SK-N-SH (cell line): ENCODE data around the gene CFAP107. TPM values are rescaled to one million over a fixed set of nuclear protein-coding genes. Genes with fewer than 3 reads are reported as not detected.

Experiments
- CTCF ChIA-PET: fragments of 300-600, 350-600 bp; formaldehyde crosslinking; extraction: SDS; loops from one replicate; lab custom pipeline; 2021; lab: Yijun Ruan, JAX
- POLR2A ChIA-PET: fragments of 350-600 bp; sonication (Branson Sonifier 250); formaldehyde crosslinking; extraction: SDS; loops from one replicate; lab custom pipeline; 2020; ENCODE audit warnings: antibody characterized with exemption, inconsistent platforms; lab: Yijun Ruan, JAX
- DNase-seq: peaks from one replicate; pipeline ENCODE4 v3.0.0; 2012
- H2AFZ ChIP-seq: fragments of 200-600 bp; sonication (generic); 2 replicates; pipeline ENCODE4 v1.8.1; 2016; ENCODE audit warnings: antibody characterized with exemption, mild to moderate bottlenecking, low read depth
- H3F3A ChIP-seq: fragments of 200-600 bp; sonication (generic); replicated peaks from 2 replicates; pipeline ENCODE3; 2016; ENCODE audit warnings: antibody characterized with exemption, mild to moderate bottlenecking; ENCODE audit not compliant: insufficient read depth
- H3K27ac ChIP-seq, 2 experiments: fragments of 200-500 bp in 1 of 2; fragments of 200-600 bp in 1 of 2; sonication (Bioruptor generic) in 1 of 2; sonication (generic), shearing (Covaris generic) in 1 of 2; 2 replicates each; pipeline versions ENCODE4 v1.5.1 to v1.6.1; 2014 to 2016; ENCODE audit warnings: low read depth in 2 of 2, inconsistent platforms in 1 of 2, low read length in 1 of 2, mild to moderate bottlenecking in 1 of 2, mixed read lengths in 1 of 2
- H3K27me3 ChIP-seq: fragments of 200-600 bp; sonication (generic), shearing (Covaris generic); 2 replicates; pipeline ENCODE4 v1.6.1; 2016; ENCODE audit warnings: mixed run types; ENCODE audit not compliant: insufficient read depth
- H3K36me3 ChIP-seq, 2 experiments: fragments of 200-500 bp in 1 of 2; fragments of 200-600 bp in 1 of 2; sonication (Bioruptor generic) in 1 of 2; sonication (generic) in 1 of 2; replicated peaks in 1 of 2; 2 replicates each; pipeline versions ENCODE3 to v1.5.1; 2014 to 2016; ENCODE audit warnings: low read length in 1 of 2, mild to moderate bottlenecking in 1 of 2; ENCODE audit not compliant: insufficient read depth in 2 of 2, control insufficient read depth in 1 of 2
- H3K4me1 ChIP-seq, 2 experiments: fragments of 200-500 bp in 1 of 2; fragments of 200-600 bp in 1 of 2; sonication (Bioruptor generic) in 1 of 2; sonication (generic), shearing (Covaris generic) in 1 of 2; 2 replicates each; pipeline versions ENCODE4 v1.5.1 to v1.6.1; 2014 to 2016; ENCODE audit warnings: low read depth in 1 of 2, low read length in 1 of 2, mixed run types in 1 of 2; ENCODE audit not compliant: insufficient read depth in 2 of 2, control insufficient read depth in 1 of 2
- H3K4me2 ChIP-seq: fragments of 200-600 bp; sonication (generic), shearing (Covaris generic); 2 replicates; pipeline ENCODE4 v1.6.1; 2017; ENCODE audit warnings: mixed run types
- H3K4me3 ChIP-seq, 2 experiments: fragments of 200-500 bp in 1 of 2; fragments of 200-600 bp in 1 of 2; sonication (Bioruptor generic) in 1 of 2; sonication (generic), shearing (Covaris generic) in 1 of 2; 2 replicates each; pipeline versions ENCODE4 v1.5.1 to v1.8.1; 2014 to 2016; ENCODE audit warnings: low read depth in 2 of 2, inconsistent platforms in 1 of 2, low read length in 1 of 2, mild to moderate bottlenecking in 1 of 2, mixed read lengths in 1 of 2, moderate library complexity in 1 of 2
- H3K79me2 ChIP-seq: fragments of 200-600 bp; sonication (generic); 2 replicates; pipeline ENCODE4 v1.8.1; 2017; ENCODE audit warnings: mild to moderate bottlenecking; ENCODE audit not compliant: insufficient read depth
- H3K9ac ChIP-seq: fragments of 200-600 bp; sonication (generic); 2 replicates; pipeline ENCODE4 v1.6.1; 2017; ENCODE audit warnings: mixed run types
- H3K9me2 ChIP-seq: fragments of 200-600 bp; sonication (generic); 2 replicates; pipeline ENCODE4 v1.6.1; 2017; ENCODE audit warnings: mixed run types
- H3K9me3 ChIP-seq: fragments of 200-600 bp; sonication (generic); 2 replicates; pipeline ENCODE4 v1.6.1; 2017; ENCODE audit warnings: mixed run types, mild to moderate bottlenecking, moderate library complexity
- H4K20me1 ChIP-seq: fragments of 200-600 bp; sonication (generic); 2 replicates; pipeline ENCODE4 v1.6.1; 2017; ENCODE audit warnings: mild to moderate bottlenecking, mixed run types; ENCODE audit not compliant: insufficient read depth
- FOSL2 ChIP-seq: IDR thresholded peaks from 2 replicates; pipeline ENCODE4 v1.4.0; 2012; ENCODE audit warnings: low read depth, mild to moderate bottlenecking, moderate library complexity, borderline replicate concordance
- FOXJ3 ChIP-seq: sonication (generic); formaldehyde crosslinking; IDR thresholded peaks from 2 replicates; pipeline ENCODE4 v1.5.1; 2020; ENCODE audit warnings: mild to moderate bottlenecking, missing genetic modification reagents
- FOXM1 ChIP-seq: IDR thresholded peaks from 2 replicates; pipeline ENCODE4 v1.4.0; 2012; ENCODE audit warnings: low read depth, mild to moderate bottlenecking
- GATA2 ChIP-seq: sonication (generic); formaldehyde crosslinking; IDR thresholded peaks from 2 replicates; pipeline ENCODE4 v1.5.0; 2020; ENCODE audit warnings: mild to moderate bottlenecking, missing genetic modification reagents
- IRF3 ChIP-seq: fragments of 150-350 bp; IDR thresholded peaks from 2 replicates; pipeline ENCODE4 v1.6.1; 2016; ENCODE audit warnings: mild to moderate bottlenecking, low read depth, low read length
- MEF2A ChIP-seq: IDR thresholded peaks from 2 replicates; pipeline ENCODE4 v1.4.0; 2012; ENCODE audit warnings: low read depth, borderline replicate concordance
- MXI1 ChIP-seq: IDR thresholded peaks from 2 replicates; pipeline ENCODE4 v1.6.1; 2012; ENCODE audit warnings: mild to moderate bottlenecking, low read depth, low read length, improper control_type of control experiment
- NFIC ChIP-seq: IDR thresholded peaks from 2 replicates; pipeline ENCODE4 v1.4.0; 2012; ENCODE audit warnings: borderline replicate concordance
- NRF1 ChIP-seq: IDR thresholded peaks from 2 replicates; pipeline ENCODE4 v1.6.1; 2012; ENCODE audit warnings: low read depth, mild to moderate bottlenecking, low read length
- PBX3 ChIP-seq: IDR thresholded peaks from 2 replicates; pipeline ENCODE4; 2012
- POLR2AphosphoS5 ChIP-seq: IDR thresholded peaks from 2 replicates; pipeline ENCODE4 v1.6.1; 2012; ENCODE audit warnings: low read depth, low read length
- RAD21 ChIP-seq: IDR thresholded peaks from 2 replicates; pipeline ENCODE4 v1.6.1; 2012; ENCODE audit warnings: mild to moderate bottlenecking, low read length
- RCOR1 ChIP-seq: fragments of 150-350 bp; IDR thresholded peaks from 2 replicates; pipeline ENCODE4 v1.6.1; 2017; ENCODE audit warnings: antibody characterized with exemption, low read length
- REST ChIP-seq: IDR thresholded peaks from 2 replicates; pipeline ENCODE4 v1.6.1; 2012; ENCODE audit warnings: mild to moderate bottlenecking, low read depth, low read length, moderate library complexity
- RXRA ChIP-seq: IDR thresholded peaks from 2 replicates; pipeline ENCODE4 v1.4.0; 2012; ENCODE audit warnings: low read depth, mild to moderate bottlenecking, borderline replicate concordance
- SIN3A ChIP-seq: IDR thresholded peaks from 2 replicates; pipeline ENCODE4 v1.6.1; 2012; ENCODE audit warnings: low read depth, mild to moderate bottlenecking, low read length, moderate library complexity, borderline replicate concordance
- SMC3 ChIP-seq: IDR thresholded peaks from 2 replicates; pipeline ENCODE4 v1.6.1; 2012; ENCODE audit warnings: low read depth, low read length, improper control_type of control experiment
- USF1 ChIP-seq: IDR thresholded peaks from 2 replicates; pipeline ENCODE4 v1.4.0; 2012; ENCODE audit warnings: low read depth, borderline replicate concordance
- USF2 ChIP-seq: fragments of 150-350 bp; IDR thresholded peaks from 2 replicates; pipeline ENCODE4 v1.6.1; 2017; ENCODE audit warnings: antibody characterized with exemption, low read length, low read depth, borderline replicate concordance
- YY1 ChIP-seq: IDR thresholded peaks from 2 replicates; pipeline ENCODE4 v1.4.0; 2012; ENCODE audit warnings: low read depth, mild to moderate bottlenecking
- WGBS: methylation state at CpG from one replicate; pipeline ENCODE4 v1.1.6; 2017; ENCODE audit warnings: low lambda C conversion rate; 5-methylcytosine and 5-hydroxymethylcytosine counted together
- polyA plus RNA-seq, 3 experiments: library from polyadenylated mRNA; depleted of rRNA; stranded (reverse); fragments of >200 nt; gene quantifications; 2 replicates each; pipeline ENCODE4 v1.2.3, GENCODE V29; 2012

Gene CFAP107
- polyA plus RNA-seq, 1 of the 3 experiments (the other 2 are of a cell fraction): not detected

GRCh38 chr1:12776801-12777557 lies 31.0 kb downstream of the CFAP107 start:
- no peaks in the 10 kb centered on the region for H3F3A ChIP-seq
- no peak overlapping the region for H3K4me3 ChIP-seq
- no peaks in the 10 kb centered on the region for H3K36me3 ChIP-seq
- H3K9me2 ChIP-seq: no peaks in the 10 kb centered on the region
- DNase-seq: no peak
- H3K27me3 ChIP-seq: peaks cover 7% of the 10 kb centered on the region; the same call in 1 of the 2 replicates
- H3K9me3 ChIP-seq: no peaks in the 10 kb centered on the region
- CTCF ChIA-PET: interaction anchor here (0.5 to 0.8 kb wide), 2 partner anchors 118 to 119 kb away, joined by 3 read pairs; no protein-coding TSS in a partner anchor
- POLR2A ChIA-PET: no interaction called here
- H3K4me2 ChIP-seq: no peak overlapping the region
- H3K4me1 ChIP-seq: no peaks in the 10 kb centered on the region
- H3K9ac ChIP-seq: no peak overlapping the region
- no peak for TF ChIP-seq RCOR1
- TF ChIP-seq MXI1: no peak
- TF ChIP-seq SIN3A: no peak
- no peak for TF ChIP-seq MEF2A
- TF ChIP-seq NRF1: no peak
- no peak for TF ChIP-seq SMC3
- TF ChIP-seq USF2: no peak
- H4K20me1 ChIP-seq: no peaks in the 10 kb centered on the region
- H3K27ac ChIP-seq: no peak overlapping the region
- WGBS: 11% methylated on average over 8 of the region's 15 CpGs
- H2AFZ ChIP-seq: no peak overlapping the region
- no peaks in the 10 kb centered on the region for H3K79me2 ChIP-seq

- H3K27ac ChIP-seq: no peak overlapping the region
- TF ChIP-seq REST (no peak), RAD21 (no peak), FOXM1 (no peak), GATA2 (CRISPR knock-in tag) (no peak), NFIC (no peak), SIN3A (no peak), FOSL2 (no peak), PBX3 (no peak), IRF3 (no peak), USF1 (no peak), POLR2AphosphoS5 (no peak), FOXJ3 (no peak), YY1 (no peak), NRF1 (no peak), RXRA (no peak)
- TF ChIP-seq, all 33 proteins: peak for 0
- Histone ChIP-seq H3K27me3 (peaks cover 7% of the 10 kb centered on the region; the same call in 1 of the 2 replicates), H3F3A (no peaks in the 10 kb centered on the region), H3K9me3 (no peaks in the 10 kb centered on the region), H3K4me1 (no peaks in the 10 kb centered on the region), H3K36me3 (no peaks in the 10 kb centered on the region), H2AFZ (no peak overlapping the region), H3K4me3 (no peak overlapping the region), H3K79me2 (no peaks in the 10 kb centered on the region), H3K4me2 (no peak overlapping the region), H3K9ac (no peak overlapping the region), H4K20me1 (no peaks in the 10 kb centered on the region), H3K9me2 (no peaks in the 10 kb centered on the region)
- no peak for DNase-seq
- POLR2A ChIA-PET: no interaction called here
- 25% methylated on average over 4 of the region's 4 CpGs for WGBS
- CTCF ChIA-PET: no interaction called here
Observed at GRCh38 chr1:12778061-12778460, 32.1 kb downstream of the CFAP107 start.
